ENCODE data around the gene BCR. TPM values are rescaled to one million over a fixed set of nuclear protein-coding genes. Genes with fewer than 3 reads are reported as not detected.

BCR gene
- total and polyA plus RNA-seq, 2 of the 8 experiments (the other 6 are each of a cell fraction or from before 2014, with no cell fraction given), result 66.7 to 130 TPM

DNA sequence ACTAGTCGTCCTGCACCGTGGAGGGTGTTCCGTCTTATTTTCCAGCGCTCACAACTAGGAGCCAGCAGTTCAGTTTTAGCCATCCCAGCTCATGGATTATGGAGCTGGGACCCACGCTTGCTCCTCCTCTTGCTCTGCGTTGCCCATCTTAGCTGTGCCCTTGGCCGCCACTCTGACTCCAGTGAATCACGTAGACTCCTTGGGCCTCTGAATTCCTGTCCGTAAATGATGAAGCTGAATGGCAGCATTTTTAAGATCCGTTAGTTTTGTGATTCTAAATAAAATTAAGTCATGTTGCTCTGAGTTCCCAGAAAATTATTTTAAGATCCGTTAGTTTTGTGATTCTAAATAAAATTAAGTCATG lies 23.8 kb downstream of the BCR start (continued):
- TF ChIP-seq, protein P1, sequence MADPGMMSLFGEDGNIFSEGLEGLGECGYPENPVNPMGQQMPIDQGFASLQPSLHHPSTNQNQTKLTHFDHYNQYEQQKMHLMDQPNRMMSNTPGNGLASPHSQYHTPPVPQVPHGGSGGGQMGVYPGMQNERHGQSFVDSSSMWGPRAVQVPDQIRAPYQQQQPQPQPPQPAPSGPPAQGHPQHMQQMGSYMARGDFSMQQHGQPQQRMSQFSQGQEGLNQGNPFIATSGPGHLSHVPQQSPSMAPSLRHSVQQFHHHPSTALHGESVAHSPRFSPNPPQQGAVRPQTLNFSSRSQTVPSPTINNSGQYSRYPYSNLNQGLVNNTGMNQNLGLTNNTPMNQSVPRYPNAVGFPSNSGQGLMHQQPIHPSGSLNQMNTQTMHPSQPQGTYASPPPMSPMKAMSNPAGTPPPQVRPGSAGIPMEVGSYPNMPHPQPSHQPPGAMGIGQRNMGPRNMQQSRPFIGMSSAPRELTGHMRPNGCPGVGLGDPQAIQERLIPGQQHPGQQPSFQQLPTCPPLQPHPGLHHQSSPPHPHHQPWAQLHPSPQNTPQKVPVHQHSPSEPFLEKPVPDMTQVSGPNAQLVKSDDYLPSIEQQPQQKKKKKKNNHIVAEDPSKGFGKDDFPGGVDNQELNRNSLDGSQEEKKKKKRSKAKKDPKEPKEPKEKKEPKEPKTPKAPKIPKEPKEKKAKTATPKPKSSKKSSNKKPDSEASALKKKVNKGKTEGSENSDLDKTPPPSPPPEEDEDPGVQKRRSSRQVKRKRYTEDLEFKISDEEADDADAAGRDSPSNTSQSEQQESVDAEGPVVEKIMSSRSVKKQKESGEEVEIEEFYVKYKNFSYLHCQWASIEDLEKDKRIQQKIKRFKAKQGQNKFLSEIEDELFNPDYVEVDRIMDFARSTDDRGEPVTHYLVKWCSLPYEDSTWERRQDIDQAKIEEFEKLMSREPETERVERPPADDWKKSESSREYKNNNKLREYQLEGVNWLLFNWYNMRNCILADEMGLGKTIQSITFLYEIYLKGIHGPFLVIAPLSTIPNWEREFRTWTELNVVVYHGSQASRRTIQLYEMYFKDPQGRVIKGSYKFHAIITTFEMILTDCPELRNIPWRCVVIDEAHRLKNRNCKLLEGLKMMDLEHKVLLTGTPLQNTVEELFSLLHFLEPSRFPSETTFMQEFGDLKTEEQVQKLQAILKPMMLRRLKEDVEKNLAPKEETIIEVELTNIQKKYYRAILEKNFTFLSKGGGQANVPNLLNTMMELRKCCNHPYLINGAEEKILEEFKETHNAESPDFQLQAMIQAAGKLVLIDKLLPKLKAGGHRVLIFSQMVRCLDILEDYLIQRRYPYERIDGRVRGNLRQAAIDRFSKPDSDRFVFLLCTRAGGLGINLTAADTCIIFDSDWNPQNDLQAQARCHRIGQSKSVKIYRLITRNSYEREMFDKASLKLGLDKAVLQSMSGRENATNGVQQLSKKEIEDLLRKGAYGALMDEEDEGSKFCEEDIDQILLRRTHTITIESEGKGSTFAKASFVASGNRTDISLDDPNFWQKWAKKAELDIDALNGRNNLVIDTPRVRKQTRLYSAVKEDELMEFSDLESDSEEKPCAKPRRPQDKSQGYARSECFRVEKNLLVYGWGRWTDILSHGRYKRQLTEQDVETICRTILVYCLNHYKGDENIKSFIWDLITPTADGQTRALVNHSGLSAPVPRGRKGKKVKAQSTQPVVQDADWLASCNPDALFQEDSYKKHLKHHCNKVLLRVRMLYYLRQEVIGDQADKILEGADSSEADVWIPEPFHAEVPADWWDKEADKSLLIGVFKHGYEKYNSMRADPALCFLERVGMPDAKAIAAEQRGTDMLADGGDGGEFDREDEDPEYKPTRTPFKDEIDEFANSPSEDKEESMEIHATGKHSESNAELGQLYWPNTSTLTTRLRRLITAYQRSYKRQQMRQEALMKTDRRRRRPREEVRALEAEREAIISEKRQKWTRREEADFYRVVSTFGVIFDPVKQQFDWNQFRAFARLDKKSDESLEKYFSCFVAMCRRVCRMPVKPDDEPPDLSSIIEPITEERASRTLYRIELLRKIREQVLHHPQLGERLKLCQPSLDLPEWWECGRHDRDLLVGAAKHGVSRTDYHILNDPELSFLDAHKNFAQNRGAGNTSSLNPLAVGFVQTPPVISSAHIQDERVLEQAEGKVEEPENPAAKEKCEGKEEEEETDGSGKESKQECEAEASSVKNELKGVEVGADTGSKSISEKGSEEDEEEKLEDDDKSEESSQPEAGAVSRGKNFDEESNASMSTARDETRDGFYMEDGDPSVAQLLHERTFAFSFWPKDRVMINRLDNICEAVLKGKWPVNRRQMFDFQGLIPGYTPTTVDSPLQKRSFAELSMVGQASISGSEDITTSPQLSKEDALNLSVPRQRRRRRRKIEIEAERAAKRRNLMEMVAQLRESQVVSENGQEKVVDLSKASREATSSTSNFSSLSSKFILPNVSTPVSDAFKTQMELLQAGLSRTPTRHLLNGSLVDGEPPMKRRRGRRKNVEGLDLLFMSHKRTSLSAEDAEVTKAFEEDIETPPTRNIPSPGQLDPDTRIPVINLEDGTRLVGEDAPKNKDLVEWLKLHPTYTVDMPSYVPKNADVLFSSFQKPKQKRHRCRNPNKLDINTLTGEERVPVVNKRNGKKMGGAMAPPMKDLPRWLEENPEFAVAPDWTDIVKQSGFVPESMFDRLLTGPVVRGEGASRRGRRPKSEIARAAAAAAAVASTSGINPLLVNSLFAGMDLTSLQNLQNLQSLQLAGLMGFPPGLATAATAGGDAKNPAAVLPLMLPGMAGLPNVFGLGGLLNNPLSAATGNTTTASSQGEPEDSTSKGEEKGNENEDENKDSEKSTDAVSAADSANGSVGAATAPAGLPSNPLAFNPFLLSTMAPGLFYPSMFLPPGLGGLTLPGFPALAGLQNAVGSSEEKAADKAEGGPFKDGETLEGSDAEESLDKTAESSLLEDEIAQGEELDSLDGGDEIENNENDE (IDR thresholded peaks at IDR 0.05; ENCODE audit: insufficient replicate concordance, low read length), result no peak

All from H1 (cell line).